GM12873 (cell line): Measurements from ENCODE around the gene RRAD.

Source experiments
- CTCF ChIP-seq: IDR thresholded peaks from 2 replicates; pipeline ENCODE4 v1.5.1; 2012; ENCODE audit warnings: low read depth, mild to moderate bottlenecking, moderate library complexity, low read length, control low read depth; ENCODE audit not compliant: insufficient read depth; ENCODE audit errors: missing control alignments

The RRAD gene

GRCh38 chr16:66946974-66947301 lies 21.6 kb upstream of the RRAD start:
- TF ChIP-seq CTCF = no peak

GRCh38 chr16:66946541-66946940 lies 21.2 kb upstream of the RRAD start:
- no peak for TF ChIP-seq CTCF

GRCh38 chr16:66945939-66946338 lies 20.6 kb upstream of the RRAD start:
- TF ChIP-seq CTCF = no peak

GRCh38 chr16:66944054-66944441 lies 18.7 kb upstream of the RRAD start:
- no peak for TF ChIP-seq CTCF

GRCh38 chr16:66943426-66944053 lies 18.2 kb upstream of the RRAD start:
- TF ChIP-seq CTCF = no peak

- no peak for TF ChIP-seq CTCF
These were observed 17.6 kb upstream of the RRAD start for GRCh38 chr16:66942981-66943380.

- no peak for TF ChIP-seq CTCF
These were observed 14.9 kb upstream of the RRAD start for GRCh38 chr16:66940236-66940635.
